Mucosa of gallbladder (tissue), 1 donor: ENCODE data around the gene FAT1. TPM values are rescaled to one million over a fixed set of nuclear protein-coding genes. Genes with fewer than 3 reads are reported as not detected.

Experiments used
- DNase-seq: peaks from one replicate; pipeline ENCODE4 v3.0.0-alpha.2; 2020; ENCODE audit warnings: low spot score
- total RNA-seq: library from RNA; stranded (reverse); gene quantifications from one replicate; pipeline ENCODE4 v1.2.1, GENCODE V29; 2021
- donor health status: DM: no; HTN: no; CAD: no.

Gene FAT1
- total RNA-seq, 1 donor from 2014 or later, result 172 TPM

DNA sequence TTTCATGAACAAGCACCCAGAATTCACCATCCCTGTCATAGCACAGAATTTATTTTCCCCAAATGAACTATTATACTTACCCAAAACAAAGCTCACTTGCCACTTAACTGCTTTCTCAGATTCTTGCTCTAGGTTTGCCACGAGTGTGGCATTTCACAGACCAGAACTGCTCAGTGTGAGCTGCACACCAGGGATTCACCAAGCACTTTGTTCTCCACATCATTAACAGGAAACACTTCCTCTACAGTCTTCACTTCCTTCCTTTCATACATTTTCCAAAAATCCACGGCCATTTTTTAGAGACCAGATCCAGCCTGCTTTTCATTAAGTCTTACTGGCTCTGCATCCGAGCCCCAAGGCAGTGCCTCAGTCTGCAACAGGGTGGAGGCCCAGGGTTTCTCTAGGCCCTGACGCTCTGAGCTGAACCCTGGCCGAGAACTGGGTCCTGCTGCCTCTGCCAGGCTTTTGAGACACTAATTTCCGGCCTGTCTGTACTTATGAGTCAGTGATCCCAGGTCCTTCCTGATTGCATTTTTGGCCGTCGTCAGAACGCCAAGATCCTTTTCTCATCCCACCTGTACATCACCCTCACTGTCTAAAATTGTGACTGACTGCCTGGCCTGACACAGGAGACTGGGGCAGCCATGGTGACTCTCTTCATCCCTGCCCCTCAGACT, 100.7 kb downstream of the FAT1 start:
- no peak for DNase-seq

DNA sequence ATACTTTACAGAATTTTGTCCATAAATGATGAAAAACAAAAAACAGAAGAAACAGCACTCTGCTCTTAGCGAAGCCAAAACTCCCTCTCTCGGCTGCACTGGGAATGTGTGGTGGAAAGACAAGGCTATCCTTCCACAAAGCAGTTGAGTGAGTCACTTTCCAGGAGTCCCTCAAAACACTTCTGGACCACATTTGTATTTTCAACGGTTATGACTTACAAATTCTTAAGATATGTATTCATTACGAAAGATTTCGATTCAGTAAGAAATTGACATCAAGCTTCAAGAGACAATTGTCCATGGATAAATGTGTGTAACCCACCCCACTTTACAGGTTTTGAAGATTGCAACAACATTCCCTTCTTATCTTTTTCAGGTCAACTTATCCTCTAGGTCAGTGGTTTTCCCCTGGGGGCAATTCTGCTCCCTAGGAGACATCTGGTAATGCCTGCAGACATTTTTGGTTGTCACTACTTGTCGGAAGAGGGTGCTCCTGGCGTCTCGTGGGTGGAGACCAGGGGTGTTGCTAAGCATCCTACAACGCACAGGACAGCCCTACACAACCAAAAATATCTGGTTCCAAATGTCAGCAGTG, 101.6 kb downstream of the FAT1 start:
- DNase-seq, result no peak

DNA sequence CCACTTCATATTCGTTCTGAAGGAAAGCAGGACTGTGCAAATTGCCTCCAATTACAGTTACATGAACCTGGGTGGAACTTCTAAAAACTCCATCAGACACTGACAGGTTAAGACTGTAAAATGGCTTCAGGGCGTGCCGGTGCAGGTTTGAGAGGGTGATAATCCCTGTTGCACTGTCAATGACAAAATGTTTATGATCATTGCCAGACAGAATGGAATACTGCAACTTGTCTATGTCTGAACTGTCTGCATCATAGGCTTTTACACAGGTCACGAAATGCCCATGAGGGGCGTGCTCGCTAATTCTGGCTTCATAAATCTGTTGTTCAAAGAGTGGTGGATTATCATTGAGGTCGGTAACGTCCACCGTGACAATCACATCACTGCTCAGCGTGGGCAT, 104.6 kb downstream of the FAT1 start:
- no peak for DNase-seq

DNA sequence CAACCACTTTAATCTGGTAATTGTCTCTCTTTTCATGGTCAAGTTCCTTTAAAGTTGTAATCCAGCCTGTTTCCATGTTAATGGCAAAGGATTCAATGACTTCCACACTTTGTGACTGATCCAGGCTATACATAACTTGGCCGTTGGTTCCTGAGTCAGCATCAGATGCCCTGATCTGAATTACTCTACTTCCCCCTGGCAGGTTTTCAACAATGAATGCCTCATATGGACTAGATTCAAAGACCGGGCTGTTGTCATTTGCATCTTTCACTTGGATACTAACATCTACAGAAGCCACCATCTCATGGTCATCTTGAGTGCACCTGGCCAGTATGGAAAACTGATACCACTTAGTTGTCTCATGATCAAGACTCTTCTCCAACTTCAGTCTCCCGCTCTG, 105.7 kb downstream of the FAT1 start:
- DNase-seq, result no peak

DNA sequence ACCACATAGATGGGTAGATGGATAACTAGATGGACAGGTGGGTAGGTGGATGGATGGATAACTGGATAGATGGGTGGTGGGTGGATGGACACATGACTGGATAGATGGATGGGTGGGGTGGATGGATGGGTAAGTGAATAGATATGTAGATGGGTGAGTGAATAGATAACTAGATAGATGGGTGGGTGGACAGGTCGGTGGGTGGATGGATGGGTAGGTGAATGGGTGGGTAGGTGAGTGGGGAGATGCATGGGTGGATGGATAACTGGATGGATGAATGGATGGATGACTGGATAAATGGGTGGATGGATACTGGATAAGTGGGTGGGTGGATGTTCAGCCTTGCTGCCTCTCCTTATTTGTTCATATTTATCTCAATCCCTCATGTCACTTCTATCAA, 116.2 kb downstream of the FAT1 start:
- no peak for DNase-seq

DNA sequence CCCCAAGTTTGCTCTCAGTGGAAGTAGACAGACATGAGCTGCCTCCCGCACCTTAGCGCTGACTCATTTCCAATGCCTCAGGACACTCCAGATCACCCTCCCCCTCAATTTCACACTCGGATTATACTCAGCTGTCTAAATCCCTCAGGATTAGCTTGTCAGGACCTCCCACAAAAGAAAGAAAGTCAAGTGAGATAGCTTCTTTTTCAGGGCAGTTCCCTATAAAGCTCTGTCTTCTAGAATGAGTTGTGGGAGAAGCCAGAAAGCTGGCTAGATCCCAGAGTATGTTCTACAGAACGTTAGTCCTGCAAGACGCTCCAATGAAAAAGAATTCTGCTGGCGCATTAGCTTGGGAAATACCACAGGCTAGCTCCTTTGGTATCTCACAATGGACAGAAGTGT, 117.1 kb downstream of the FAT1 start:
- DNase-seq, result no peak

DNA sequence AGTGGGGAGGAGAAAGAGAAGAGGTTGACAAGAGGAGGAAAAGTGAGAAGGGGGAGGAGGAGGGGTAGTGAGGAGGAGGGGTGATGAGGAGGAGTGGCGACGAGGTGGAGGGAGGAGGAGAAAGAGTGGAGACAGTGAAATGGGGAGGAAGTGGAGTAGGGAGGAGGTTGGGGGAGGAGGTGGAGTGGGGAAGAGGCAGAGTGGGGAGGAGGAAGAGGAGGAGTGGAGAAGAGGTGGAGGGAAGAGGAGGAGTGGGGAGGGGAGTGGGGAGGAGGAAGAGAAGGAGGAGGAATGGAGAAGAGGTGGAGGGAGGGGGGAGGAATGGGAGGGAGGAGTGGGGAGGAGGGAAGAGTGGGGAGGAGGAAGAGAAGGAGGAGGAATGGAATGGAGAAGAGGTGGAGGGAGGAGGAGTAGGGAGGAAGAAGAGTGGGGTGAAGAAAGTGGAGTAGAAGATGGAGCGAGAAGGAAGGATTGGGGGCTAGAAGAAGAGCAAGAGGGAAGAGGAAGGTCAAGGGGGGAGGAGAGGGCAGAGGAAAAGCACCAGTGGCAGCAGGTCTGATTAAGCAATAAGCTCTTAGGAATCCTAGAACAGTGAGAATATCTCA, 118.3 kb downstream of the FAT1 start:
- DNase-seq, result no peak

DNA sequence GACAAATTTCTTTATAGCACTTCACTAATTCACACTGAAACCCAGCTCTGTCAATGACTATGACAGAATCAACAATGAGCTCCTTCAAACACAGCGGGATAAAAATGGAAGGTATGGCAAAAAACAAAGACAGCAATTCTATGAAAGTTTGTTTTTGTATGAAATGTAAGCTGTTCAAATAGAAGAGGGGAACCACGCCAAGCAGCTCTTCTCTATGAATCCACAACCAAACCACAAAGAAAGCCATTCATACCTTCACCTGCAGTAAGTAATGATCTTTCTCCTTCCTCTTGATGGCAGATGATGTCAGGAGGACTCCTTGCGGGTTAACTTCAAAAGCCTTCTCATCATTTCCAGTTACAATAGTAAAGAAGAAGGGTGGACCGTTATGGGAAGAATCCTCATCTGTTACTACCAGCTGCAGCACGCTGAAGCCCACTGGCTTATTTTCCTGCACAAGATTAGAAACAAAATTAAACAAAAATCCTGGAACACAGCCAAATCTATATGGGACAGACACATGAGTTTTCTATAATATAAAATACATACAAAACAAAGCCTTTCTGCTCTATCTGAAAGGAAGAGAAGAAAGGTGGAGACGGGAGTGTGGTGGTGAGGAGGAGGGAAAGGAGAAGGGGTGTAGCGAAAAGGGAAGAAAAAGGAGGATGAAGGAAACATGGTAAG, 119.4 kb downstream of the FAT1 start:
- DNase-seq, result no peak

DNA sequence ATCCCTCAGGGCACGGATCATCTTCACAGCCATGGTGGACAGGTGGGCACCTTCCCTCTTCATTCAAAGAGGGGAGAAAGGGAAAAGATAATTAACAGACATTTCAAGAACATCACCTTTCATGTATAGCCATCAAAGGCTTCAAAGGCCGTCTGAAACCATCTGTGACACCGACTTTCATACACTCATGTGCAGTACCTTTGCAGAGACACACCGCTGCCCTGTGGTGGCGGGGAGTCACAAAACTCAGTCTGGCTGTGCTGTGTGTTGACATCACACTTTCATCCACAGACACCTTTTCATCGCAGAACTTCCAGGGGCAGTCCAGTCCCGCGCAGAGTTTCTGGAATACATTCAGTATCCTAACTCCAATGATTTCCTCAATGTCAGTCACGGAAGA, 120.7 kb downstream of the FAT1 start:
- no peak for DNase-seq

DNA sequence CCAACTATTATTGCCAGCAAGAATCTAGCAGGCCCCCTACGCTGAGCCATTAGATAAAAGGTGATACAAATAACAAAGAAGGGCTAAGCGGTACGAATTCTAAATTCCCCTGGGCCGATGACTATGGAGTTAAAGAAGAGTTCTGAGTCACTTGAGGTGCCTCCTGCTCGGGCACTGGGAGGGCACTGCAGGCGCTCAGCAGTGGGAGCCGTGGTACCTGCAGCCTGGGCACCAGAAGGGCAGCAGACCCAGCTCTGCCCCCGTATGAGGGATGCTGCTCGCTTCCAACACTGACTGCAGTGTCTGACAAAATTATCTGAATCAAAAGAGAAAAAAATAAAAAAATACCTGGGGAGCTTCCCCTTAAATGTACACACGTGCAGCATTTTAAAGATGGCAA, 124.2 kb downstream of the FAT1 start:
- no peak for DNase-seq

DNA sequence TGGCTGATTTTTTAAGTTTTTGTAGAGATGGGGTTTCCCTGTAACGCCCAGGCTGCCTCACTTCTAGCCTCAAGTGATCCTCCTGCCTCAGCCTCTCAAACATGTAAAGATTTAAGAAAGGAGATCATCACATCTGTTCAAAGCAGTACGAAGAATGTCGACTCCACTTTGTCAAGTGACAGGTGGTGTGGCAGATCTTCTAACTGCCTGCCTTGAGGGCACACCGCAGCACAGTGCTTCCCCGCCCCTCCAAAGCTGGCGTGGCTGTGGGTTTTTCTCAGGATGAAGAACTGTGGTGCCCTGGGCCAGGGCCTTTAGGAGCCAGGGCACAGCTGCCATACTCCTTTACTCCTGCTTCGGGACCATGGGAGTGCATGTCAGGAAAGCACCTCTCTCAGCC, 125.0 kb downstream of the FAT1 start:
- DNase-seq, result no peak

DNA sequence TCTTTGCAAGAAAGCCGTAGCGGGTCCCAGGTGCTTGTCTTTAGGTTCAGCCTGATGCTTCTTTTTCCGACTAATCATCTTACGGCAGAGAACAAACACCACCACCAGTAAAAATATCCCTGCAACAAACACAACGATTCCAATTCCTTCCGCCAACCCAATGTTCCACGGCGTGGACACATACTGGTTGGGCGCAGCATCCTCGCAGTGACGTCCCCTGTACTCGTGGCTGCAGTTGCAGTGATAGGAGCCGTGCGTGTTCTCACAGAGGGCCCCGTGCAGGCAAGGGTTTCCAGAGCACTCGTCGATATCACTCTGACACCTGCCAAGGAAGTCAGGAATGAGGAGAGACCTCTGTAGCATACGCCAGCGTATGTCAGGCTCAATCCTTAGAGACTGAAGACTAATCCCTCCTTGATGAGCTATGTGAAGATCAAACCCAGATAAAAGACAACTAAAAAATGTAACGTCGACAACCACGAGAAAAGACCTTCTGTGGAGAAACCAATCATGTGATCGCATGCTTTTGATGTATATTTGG, 126.7 kb downstream of the FAT1 start:
- no peak for DNase-seq

DNA sequence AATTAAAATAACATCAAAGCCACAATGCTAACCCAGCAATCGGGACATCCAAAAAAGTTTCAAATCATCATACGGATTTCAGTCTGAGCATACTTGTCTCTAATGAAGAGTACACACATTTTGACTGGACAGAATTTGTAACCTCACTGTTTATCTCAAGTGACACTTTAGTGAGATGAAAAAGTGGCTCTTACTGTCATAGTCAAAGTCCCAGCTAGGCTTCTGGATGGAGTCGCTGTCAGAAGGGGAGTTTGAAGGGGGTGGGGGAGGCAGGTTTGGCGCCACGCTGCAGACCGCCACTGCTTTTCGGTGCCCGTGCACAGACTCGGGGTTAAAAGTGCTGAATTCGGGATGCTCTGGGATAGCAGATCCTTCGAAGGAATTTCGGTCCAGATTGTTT, 127.3 kb downstream of the FAT1 start:
- DNase-seq, result no peak

DNA sequence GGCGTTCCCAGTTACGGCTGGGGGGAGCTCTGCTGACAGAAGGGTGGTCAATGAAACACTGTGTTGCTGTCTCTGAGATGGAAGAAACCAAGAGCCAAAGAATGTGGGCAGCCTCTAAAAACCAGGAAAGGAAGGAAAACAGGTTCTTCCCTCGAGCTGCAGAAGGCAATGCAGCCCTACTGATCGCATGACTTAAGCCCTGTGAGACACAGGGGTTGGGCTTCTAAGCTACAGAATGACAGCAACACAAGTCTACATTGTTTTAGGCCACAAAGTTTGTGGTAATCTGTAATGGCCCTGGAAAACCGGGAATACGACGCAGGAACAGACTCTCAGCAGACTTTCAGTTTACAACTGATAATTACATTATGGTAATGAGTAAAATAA, 130.1 kb downstream of the FAT1 start:
- no peak for DNase-seq

DNA sequence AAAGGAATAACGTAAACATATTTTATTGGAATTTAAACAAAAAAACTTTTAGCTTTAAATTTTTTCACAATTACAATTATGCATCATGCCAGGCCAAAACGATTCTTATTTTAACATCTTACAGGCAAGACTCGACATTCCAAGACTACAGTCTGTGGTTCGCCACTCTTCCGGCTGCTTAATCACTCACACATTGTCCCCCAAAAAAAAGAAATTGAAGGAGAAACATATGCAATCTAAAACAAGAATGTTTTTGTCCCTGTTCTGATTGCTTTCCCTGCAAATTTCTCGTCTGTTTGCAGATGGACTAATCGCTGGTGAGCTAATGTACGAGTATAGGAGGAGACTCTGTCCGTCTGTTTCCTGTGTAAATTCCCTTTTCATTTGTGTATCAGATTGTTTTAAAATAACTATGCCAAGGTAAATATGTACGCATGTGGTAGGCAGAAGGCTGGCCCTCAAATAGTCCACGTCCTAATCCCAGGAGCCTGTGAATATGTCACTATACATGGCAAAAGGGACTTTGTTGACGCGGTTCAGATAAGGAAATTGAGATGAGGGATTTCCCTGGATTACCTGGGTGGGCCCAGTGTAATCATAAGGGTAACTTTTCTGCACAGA, 130.6 kb downstream of the FAT1 start:
- DNase-seq, result no peak

DNA sequence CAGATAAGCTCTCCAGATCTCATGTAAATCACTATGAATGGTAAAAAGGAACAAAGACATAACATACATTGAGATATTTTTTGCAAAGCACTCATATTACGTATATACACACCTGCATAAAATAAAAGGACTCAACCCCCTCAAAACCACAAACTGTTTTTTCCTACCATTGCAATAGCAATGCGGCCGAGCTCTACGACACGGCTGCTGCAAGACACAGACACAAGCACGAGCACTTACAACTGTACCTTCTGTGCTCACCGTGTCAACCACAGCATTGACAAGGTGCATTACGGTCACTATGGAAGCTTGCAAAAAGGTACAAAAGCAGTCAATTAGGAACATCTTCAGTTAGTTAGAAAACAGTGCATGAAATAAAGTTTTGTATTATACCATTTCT, 131.2 kb downstream of the FAT1 start:
- DNase-seq, result no peak

DNA sequence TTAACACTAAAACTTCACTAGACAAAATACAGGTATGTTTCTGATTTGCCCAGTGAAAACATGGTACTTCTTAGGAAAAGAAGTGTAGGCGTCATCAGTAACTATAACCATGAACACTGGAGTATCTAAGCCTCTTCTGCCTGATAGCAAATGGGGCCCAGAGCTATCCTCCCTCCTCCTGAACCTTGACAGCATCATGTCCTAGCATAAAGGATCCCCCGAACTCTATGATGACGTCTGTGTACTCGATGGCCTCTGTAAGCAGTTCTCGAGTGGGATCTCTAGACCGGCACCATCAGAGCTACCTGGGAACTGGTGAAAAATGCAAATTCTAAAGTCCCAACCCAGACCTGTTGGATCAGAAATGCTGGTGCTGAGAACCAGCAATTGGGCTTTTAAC, 132.0 kb downstream of the FAT1 start:
- DNase-seq, result no peak

DNA sequence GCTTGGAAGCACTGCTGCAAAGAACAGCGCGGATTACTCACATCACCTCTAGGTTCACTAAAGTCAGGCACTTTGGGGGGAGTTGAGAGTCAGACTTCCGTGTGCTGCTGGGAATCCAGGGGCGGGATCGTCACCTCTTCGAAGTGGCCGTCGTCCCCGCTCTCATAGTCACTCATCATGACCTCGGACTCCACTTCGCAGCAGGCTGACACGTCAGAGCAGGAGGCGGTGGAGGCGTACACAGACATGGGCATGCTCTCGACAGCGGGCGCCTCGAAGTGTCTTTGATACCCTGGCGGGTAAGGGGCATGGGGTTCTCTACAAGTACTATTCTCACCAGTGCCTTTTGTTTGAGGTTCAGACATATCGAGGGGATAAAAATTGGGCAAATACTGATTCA, 135.2 kb downstream of the FAT1 start:
- no peak for DNase-seq

DNA sequence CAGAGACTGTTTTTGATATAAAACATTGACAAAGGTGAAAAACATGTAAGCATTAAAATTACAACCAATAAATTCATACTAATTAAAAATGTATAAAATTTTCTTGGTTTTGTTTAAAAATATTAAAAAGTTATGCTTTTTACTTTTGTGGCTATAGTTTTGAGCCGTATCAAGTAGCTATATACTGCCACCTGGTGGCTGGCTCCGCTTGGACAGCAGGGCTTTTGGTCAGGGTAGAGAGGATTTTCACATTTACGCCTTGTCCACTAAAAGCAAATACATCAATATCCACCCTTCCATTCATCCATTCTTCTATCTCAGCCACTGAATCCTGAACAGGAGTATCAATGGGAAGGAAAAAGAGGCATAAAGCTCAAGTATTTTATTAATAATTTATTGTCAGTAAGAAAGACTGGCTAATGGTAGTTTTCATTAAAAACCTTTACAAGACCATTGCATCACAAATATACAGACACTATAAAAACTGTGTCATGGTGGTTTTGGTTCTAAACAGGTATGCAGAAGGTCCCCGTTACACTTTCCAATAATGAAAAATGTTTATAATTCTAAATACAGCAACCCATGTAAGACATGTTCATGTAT, 136.1 kb downstream of the FAT1 start:
- DNase-seq, result peak; percentile 68

DNA sequence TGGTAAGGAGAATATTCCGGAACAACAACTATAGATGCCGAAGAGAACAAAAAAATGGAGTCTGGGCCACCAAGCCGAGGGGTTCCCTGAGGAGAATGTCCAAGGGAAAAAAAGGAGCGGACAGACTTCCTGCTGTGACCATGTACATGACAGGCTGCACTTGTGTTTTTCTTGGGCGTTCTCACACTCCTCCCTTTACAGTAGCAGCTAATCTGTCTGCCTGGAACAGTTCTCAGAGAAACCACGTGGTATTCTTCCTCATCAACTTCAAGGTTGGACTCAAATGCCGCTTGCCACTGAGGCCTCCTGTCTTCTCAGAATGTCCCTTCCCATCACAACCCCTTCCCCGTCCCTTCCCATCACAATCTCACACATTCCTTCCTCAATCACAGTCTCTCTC, 137.5 kb downstream of the FAT1 start:
- no peak for DNase-seq

DNA sequence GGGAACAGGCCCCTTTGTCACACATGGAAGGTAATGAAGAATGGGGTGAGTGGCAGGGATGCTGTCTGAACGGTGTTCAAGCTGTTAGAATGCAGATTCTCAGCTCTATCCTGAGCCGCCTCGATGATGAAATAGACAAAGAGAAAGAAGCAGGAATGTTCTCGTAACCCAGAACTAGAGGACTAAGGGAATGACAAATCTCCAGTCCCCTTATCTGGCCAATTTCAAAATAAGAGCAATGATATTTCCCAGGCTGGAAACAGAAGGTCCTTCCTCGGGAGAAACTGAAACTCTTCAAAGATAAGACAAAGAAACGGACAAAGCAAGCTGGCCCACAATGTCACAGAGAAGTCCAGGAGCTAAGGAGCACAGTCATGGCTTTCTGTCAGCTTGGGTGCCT, 138.7 kb downstream of the FAT1 start:
- no peak for DNase-seq

DNA sequence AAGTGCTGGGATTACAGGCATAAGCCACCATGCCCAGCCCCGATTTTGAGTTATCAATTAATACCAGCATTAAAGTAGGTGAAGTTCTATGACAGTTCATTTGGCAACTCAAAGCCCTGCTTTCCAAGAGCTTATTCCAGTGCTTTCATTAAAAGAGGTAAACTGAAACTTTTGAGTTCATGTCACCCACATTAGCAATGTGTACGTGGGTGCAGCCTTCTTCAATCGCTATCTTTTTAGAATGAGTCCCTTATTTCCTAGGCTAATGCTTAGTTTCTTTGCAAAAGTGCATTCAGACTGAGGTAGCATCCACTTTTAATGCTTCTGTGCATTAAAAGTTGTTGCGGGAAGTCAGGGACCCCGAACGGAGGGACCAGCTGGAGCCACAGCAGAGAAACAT, 142.2 kb downstream of the FAT1 start:
- no peak for DNase-seq
